ENCODE results near the gene LDB3.
"Not testable (repeated sequence)": the region's sequence is repeated elsewhere in the genome, so short reads cannot be mapped to it uniquely, and the experiment has no call there.

The LDB3 gene

DNA sequence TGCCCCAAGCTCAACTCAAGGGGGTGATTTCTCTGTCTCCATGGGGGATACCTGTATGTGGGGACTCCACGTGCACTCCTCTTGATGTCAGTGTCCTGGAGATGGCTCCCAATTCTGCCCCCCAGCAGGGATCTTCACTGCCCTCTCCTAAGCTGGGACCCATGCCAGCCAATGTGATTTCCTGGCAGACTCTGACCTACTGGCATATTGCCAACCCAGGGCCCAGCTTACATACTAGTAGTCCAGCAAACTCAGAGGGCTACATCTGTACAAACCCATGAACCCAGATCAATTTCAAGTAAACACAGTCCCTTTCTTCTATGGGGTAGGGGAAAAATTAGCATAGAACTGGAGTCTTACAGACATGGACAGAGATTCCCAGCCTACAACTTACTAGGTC is 61.9 kb downstream of the LDB3 start:
- no peak for DNase-seq (ENCODE audit: low spot score)

- DNase-seq (ENCODE audit: low spot score): no peak
Observed at GRCh38 chr10:86732771-86733170, 64.5 kb downstream of the LDB3 start.

DNA sequence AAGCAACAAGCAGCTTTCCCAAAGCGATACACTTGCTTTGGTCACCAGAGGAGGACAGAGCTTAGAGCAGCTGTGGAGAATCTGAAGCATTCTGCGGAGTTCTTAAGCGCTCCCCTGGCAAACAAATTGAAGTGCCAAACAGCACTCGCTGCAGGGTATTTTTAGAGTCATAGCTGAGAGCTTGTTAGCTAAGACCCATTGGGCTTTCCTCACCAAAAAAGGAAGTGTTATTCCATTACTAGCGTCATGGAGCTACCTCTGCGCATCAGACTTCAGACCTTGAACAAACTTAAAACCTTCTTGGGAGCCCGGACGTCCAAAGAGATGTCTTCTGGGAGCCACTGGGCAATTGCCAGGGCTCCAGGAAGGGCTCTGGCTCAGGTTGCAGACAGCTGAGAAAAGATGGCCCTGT is 65.0 kb downstream of the LDB3 start:
- peak; percentile 27 for DNase-seq (ENCODE audit: low spot score)

GRCh38 chr10:86734207-86734988 is 66.1 kb downstream of the LDB3 start:
- DNase-seq (ENCODE audit: low spot score): no peak

DNA sequence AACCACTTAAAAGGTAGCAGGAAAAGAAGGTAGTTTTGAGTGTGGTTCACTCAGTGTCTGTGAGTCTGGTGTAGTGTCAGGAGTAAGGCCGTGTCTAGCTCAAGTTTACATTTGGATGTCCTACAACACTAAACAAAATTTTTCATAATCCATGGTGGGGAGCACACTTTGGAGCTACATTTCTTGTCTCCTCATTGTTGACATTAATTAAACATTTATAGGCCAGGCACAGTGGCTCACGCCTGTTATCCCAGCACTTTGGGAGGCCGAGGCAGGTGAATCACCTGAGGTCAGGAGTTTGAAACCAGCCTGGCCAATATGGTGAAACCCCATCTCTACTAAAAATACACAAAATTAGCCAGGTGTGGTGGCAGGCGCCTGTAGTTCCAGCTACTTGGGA is 67.0 kb downstream of the LDB3 start:
- not testable (repeated sequence) for DNase-seq (ENCODE audit: low spot score)

DNA sequence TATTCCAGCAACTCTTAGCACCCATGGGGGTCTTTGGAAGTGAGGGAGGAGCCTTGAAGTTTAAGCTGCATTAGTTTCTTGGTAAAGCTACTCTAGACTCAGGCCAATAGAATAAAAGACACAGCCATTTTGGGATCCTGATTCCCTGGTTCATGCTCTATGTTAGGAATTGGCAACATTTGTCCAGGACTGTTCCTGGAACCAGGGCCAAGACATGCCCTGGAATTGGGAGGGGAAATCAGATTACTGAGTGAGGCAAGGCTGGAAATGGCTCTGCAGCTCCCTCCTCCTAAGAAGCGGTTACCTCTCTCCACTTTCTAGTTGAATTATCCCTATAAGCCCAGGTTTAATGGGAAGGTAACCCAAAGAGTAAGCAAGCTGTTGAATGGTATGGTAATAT is 73.9 kb downstream of the LDB3 start:
- DNase-seq (ENCODE audit: low spot score): no peak

DNA sequence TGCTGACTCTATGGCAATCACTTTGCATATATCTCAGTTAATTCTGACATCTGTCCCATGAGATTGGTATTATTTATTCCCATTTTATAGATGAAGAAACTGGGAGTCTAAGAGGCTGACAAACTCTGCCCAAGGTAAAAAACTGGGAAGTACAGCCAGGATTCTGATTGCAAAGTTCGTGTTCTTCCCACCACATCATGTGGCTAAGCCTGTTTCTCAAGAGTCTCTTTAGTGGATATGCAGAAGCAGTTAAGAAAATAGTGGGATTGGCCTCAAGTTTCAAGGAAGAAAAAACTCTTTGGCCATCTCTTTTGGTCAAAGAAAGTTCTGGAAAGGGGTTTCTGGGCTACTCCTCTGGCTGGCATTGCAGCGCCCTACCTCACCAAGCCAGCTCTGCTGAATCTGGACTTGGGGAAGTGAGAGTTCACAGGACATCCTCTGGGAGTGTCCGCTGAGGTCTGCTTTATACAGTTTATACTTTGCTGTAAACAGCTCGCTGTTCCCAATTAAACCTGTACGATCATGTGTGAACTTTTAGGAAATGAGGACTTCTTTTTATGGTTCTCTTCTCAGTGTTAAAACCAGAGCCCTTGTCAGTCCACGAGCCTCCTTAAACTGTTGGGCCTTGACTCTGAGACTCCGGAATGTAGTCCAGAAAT is 75.9 kb downstream of the LDB3 start:
- DNase-seq (ENCODE audit: low spot score): no peak

DNA sequence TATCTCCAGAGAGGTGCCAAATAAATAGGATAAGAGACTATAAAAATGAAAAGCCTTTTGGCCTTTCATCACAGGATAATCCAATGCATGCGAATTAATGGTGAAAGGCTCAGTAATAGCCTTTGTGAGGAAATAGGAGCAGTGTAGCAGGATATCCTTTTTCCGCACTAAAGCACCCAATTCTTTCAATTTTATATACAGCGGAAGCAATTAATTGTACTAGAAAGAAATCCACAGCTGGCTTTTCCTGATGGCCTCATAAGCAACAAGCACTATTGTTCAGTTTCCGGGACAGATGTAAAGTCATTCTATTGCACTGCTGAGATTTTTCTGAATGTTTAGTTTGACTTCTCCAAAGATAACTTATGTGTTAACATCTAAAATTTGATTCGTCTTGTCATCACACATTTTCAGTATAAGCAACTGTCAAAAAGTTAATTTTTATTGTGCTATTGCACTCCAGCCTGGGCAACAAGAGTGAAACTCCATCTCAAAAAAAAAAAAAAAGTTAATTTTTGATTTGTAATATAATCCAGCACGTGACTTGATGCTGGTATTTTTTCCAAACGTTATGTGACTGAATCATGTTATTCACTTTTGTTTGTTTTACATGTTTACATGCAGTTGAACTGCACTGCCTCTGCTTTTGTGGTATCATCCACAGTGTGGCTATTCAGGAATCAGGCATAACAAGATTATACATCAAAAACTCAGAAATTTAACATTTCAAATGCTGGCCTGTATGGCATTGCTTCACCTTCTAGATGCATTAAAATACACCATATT is 79.7 kb downstream of the LDB3 start:
- DNase-seq (ENCODE audit: low spot score): no peak

DNA sequence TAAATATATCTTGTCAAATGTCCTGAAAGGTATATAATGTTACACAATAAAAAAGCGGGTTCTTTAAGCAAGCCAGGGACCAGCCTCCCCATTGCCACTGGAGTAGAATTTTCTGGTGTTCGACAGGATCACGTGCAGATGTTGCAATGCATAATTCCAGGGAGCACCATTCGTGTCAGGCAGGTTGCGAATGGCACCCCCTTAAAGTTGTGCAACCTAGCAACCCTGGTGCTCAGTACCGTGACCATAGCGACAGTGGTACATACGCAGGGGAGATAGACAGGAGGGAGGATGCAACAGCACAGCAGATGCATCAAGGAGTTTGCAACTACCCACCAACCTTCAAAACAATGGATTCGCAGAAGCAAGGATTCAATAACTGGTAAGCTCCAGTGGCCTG is 81.5 kb downstream of the LDB3 start:
- DNase-seq (ENCODE audit: low spot score): no peak

- DNase-seq (ENCODE audit: low spot score): no peak
Observed at GRCh38 chr10:86751477-86751876, 83.2 kb downstream of the LDB3 start.

- no peak for DNase-seq (ENCODE audit: low spot score)
Observed at GRCh38 chr10:86752311-86752710, 84.0 kb downstream of the LDB3 start.

GRCh38 chr10:86753051-86753450 is 84.7 kb downstream of the LDB3 start:
- no peak for DNase-seq (ENCODE audit: low spot score)

DNA sequence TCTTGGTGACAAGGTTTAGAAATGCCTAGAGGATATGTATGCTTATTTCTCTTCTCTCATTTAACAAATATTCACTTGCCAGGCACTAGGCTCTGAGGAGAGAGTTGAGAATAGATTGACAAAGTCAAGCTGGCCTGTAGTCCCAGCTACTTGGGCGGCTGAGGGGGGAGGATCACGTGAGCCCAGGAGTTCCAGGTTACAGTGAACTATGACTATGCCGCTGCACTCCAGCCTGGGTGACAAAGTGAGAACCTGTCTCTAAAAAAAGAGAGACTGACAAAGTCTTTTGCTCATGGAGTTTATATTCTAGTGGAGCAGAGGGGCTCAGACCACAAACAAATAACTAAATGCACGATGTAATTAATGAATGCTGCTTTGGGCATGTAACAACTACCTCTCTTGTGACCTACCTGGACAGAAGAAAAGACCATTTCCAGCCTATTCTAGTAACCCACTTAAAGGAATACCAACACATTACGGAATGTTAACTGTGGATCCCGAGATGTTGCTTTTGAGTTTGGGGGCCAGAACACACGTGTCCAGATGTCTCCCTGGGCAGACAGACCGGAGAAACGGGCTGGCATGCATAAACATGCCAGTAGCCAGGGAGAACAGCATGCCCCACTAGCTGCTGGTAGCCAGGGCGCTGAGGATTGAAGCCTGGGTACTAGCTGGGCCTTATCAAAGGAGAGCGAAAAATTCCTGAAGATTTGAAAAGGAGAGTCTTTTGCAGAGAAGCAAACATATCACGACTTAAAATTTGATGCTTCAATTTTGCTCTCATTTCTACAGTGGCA is 85.5 kb downstream of the LDB3 start:
- no peak for DNase-seq (ENCODE audit: low spot score)

DNA sequence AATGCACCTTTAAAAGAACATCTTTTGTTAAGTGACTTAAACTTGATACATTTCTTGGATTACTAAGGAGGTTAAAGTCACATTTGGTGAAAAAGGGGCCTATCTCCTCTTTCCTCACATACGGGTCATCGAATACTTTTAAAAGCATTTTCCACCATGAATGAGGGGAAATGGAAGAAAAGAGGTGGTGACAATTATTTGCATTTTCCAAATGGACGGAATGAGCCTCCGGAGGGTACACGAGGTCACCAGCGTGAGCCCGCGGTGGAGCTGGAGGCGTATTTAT is 87.1 kb downstream of the LDB3 start:
- DNase-seq (ENCODE audit: low spot score): no peak

DNA sequence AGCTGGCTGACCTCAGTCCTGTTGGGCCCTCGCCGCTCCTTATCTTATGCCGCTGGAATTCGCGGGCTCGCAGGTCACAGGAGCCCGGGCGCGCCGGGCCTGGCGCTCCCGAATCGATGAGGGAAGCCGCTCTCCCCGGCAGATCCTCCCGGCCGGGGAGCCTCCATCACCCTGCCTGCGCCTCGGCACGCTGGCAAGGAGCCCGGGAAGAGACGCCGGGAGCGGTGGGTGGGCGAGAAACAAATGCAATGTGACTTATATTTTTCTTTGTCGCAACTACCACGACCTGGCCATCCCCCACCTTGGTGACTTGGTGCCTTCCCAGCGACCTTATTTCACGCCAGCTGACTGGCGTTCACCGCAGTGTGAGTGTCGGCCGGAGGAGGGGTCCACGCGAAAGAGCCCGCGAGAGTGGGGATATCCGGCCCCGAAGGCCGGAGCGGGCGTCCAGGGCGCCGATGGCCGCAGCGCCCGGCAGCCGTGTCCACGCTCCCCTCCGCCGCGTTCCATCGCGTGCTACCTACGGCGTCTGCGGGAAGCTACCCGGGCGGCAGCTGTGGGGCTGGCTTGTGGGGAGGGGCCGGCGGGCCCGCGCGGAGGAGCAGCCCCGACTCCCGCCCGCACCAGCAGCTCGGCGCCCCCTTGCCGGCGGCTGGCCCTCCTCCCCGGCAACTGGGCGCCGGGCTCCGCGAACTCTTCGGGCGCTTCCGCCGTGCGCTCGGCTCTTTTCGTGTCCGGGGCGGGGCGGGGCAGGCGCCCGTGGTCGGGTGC is 87.6 kb downstream of the LDB3 start:
- DNase-seq (ENCODE audit: low spot score): peak; percentile 83

DNA sequence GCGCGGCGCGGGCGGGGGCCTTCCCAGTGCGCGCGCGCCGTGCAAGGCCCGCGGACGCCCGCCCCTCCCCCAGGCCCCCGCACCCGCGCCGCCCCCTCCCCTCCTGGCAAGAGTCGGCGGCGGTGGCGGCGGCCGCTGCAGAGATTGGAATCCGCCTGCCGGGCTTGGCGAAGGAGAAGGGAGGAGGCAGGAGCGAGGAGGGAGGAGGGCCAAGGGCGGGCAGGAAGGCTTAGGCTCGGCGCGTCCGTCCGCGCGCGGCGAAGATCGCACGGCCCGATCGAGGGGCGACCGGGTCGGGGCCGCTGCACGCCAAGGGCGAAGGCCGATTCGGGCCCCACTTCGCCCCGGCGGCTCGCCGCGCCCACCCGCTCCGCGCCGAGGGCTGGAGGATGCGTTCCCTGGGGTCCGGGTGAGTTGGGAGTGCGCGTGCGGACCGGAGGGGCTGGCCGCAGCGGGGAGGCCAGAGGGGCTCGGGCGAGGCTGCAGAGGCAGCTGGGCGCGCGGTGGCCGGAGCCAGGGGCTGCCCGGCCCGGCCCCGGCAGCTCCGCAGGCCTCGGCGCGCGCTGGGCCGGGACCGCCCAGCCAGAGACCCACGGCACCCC is 88.3 kb downstream of the LDB3 start, which contains the start of gene BMPR1A:
Gene BMPR1A (plus strand): TSS at position 109 of the 602 bp plus-strand sequence. CDS start 119,400 bp downstream, outside the sequence.
- peak; percentile 100 for DNase-seq (ENCODE audit: low spot score)

DNA sequence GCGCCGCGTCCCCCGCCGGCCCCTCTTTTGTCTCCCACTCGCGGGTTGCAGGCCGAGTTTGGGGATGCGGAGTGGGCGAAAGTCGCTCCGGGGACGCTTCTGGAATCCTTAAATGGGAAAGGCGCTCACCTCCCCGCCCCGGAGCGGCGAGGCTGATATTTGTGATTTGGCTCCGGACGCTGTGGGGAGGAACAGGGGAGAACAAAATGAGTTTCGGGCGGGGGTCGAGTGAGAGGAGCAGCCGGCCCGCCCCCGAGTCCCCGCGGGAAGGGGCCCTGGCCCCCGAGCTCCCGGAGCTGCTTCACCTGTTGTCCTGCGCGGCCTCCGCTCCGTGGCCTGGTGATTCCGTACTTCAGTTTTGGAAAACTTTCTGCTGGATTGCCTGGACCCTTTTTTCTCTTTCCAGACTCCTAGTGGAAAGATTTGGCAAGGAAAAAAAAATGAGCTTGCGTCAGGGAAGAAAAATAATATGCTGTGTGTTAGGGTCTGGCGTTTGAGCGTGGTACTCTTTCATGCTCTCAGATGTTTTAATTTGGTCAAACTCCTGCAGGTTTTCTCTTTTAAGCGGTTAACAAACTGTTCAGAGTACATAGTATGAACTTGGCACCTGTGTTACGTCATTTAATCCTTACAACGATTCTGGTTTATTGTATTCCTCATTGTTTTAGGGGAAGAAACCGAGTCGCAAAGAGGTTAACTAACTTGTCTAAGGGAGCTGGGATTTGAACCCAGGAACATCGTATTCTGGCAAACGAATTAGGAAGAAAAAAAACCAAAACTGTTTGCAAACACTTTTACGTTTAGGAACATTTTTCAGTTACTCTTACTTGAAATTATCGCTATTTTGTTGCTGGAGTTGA is 89.0 kb downstream of the LDB3 start:
- DNase-seq (ENCODE audit: low spot score): peak; percentile 36

DNA sequence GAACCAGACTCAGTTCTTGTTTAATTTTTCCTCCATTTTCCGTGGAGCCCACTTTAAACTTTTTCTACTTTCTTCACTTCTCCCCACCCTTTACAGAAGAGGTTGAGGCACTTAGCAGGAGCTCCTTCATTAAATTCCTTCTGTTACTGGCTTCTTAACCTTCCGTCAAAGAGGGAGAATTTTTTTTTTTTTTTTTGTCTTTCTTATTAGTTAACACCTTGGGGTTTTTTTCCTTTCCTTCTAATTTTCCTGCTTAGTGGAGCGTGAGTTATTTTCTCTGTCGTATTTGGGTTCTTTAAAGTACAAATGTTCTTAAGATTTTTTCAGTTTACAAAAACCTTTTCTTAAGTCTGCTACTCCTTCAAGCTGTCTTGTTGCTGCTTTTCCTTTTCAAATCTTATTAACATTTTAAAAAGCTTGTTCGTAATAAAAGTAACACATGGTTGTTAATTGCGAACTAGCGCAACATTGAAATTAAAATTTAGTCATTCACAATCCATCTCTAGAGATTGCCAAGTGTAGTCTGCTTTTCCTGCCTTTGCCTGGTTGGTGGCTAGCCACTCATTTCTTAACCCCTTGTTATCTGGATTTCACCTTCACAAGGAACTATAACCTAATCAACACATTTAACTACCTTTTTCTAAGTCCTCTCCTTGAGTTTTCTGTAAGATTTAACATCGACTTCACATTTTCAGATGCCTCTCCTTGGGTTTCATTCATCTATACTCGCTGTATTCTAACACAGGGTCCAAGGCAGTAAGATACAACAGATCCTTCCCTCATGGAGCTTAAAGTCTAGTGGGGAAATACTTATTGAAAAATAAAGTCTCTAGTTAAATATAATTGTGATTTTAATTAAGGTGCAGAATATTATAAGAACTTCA is 90.1 kb downstream of the LDB3 start:
- no peak for DNase-seq (ENCODE audit: low spot score)

DNA sequence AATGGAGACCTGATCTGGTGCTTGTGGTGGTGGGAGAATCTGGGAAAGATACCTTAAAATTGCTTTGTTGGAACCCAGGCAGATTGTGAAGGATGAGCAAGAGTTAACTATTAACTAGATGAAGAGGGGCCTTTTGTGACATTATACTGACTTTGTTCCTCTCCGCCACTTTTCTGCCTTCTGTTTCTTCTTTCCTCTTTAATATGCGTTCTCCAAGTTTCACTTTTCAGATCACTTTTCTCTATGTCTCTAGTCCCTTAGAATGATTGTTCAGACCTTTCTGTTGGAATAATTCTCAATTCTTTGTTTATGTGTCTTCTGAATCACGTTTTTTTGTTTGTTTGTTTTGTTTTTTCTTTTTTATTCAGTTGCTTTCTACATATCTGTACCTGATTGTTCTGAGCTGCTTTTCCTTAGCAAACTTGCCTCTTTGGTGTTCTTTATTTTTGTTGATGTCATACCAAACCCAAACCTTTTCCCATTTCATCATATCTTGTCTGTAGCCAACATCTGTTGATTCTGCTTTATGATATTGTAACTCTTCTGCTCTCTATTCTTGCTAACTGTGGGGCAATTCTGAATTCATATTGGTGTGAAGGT is 90.9 kb downstream of the LDB3 start:
- no peak for DNase-seq (ENCODE audit: low spot score)

Measured in GM03348 (cell line).